GM18858 (cell line): ENCODE results near the gene PDZD2.

Source experiments
- ATAC-seq: cut with Tn5 transposase; IDR thresholded peaks from one replicate; pipeline ENCODE4 v1.9.1; 2021; ENCODE audit not compliant: unreplicated experiment

Gene PDZD2

GRCh38 chr5:32123058-32123805 is 484.3 kb downstream of the PDZD2 start:
- ATAC-seq, result no peak

DNA sequence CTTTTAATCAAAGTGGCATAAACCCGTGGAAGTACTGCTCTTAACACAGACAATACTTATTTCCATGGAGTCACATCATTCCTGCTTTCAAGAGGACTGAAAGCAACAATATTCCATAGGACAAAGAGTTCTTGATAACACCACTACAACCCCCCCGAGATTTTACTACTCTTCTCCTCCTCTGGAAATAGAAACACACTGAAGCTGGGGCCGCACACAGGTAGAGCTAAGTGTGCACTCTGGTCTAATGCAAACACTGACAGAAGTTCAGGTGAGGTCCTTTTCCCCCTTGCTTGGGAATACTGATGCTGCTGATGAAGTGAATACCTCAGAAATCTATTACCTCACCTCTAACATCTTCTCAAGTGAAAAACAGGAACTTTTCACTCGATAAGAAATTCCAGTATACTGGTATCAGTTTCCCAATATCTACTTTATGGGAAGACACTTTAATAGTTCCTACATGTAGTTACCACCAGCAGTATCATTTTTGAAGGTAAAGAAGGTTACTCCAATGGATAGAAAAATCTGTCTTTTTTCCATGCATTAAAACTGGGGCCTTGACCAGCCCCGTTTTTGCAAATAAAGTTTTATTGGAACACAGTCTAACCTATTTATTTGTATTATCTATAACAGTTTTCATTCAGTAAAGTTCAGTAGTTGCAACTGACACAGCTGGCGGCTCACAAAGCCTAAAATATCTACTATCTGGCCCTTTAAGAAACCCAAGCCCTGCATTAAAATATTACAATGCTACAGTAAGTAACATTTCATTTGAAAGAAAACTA is 485.2 kb downstream of the PDZD2 start:
- no peak for ATAC-seq

GRCh38 chr5:32126691-32127090 is 487.8 kb downstream of the PDZD2 start:
- no peak for ATAC-seq

GRCh38 chr5:32127711-32128110 is 488.8 kb downstream of the PDZD2 start:
- ATAC-seq, result no peak

- no peak for ATAC-seq
These were observed 490.2 kb downstream of the PDZD2 start for GRCh38 chr5:32129074-32129598.

- ATAC-seq, result no peak
These were observed 491.9 kb downstream of the PDZD2 start for GRCh38 chr5:32130865-32131264.

DNA sequence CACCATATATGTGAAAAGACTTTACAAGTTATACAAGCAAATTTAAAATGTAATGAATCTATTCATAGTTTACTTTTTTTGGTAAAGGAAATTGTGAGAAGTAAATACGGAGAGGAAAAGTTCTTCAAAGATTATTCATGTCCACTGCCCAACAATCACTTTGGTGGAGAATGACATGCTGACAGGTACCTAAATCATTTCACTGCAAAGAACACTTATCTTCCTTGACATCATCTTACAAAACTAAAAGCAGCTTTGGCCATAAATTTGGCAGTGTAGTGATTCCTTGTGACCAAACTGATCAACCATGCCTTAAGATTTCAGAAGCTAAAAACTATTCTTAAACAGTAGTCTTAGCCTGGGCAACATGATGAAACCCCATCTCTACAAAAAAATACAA is 492.7 kb downstream of the PDZD2 start:
- ATAC-seq, result no peak

GRCh38 chr5:32132757-32133156 is 493.8 kb downstream of the PDZD2 start:
- no peak for ATAC-seq

DNA sequence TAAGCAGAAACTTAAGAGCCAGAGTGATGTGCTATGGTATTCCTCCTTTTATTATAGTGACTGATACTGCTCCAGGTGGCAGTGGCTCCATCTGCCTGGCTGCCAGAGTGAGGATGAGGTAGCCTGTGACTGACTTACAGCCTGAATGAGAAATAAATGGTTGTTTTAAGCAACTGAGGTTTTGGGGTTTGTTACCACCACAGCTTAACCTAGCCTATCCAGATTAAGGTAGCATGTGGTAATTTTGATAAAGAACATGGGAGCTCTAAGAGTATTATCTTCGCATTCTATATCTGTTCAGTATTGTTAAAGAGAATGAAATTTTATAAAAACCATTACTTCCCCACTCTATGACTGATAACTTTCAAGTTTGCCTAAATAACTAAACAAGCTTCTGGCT is 496.2 kb downstream of the PDZD2 start:
- ATAC-seq, result no peak

- no peak for ATAC-seq
These were observed 497.4 kb downstream of the PDZD2 start for GRCh38 chr5:32136342-32136741.

GRCh38 chr5:32138839-32139493 is 500.0 kb downstream of the PDZD2 start:
- no peak for ATAC-seq

DNA sequence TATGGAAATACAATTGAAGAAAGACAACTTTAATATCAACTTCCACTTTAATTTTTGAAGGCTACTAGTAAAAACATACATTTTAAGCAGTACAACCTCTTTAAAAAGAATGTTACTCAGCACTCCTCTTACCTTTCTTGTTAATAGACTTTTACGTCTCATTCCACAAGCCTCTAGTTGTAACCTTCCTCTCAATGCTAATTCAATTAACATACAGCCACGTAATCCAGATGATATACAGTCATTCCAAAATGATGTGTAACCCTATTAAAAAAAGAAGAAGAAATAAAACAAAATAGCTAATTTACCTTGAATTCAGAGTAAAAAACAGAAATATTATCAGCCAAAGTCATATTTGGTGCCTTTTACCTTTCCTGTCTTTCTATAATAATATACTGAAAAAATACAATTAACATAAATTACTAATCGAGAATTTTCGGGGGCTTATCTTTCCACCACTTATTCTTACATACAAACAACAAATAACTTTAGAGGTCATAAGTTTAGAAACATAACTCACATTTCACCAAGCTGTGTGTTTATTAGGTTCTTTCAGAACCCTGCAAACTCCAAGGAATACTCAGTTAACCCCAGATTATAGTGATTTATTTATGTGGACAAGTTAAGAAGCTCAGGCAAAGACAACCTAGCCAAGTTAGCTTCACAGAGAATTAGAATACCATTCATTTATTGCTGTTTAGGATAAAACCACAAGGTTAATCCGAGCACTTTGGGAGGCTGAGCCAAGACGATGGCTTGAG is 504.9 kb downstream of the PDZD2 start:
- no peak for ATAC-seq

DNA sequence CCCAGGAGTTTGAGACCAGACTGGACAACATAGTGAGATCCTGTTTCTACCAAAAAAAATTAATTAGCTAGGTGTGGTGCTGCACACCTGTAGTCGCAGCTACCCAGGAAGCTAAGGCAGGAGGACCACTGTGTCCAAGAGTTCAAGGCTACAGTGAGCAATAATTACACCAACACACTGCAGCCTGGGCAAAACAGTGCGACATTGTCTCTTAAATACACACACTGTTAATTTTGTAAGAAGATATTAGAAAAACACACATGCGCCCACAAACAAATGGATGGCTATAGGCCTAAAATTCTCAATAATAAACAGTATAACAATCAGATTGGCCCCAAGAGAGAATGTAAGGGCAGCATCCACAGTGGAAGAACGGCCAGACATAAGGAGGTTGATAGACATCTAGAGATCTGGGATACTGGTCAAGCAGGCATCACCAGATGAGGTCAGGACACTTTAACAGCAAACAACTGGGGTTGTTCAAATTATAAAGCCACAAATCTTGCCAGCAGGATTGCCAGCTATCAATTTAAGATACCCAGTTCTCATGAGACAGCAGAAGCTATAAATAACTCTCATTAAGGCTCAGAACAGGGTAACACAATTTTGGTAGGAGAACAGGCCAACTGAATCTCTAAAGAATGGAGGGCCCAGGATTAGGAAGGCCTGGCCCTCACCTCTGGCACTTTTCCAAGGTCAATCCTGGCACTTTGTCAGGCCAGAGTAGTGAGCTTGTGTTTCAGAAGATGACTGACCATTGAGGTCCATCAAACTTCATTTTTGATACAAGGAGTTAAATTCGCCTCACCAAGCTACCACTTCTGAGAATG is 505.7 kb downstream of the PDZD2 start:
- no peak for ATAC-seq

GRCh38 chr5:32145378-32145777 is 506.4 kb downstream of the PDZD2 start:
- no peak for ATAC-seq

DNA sequence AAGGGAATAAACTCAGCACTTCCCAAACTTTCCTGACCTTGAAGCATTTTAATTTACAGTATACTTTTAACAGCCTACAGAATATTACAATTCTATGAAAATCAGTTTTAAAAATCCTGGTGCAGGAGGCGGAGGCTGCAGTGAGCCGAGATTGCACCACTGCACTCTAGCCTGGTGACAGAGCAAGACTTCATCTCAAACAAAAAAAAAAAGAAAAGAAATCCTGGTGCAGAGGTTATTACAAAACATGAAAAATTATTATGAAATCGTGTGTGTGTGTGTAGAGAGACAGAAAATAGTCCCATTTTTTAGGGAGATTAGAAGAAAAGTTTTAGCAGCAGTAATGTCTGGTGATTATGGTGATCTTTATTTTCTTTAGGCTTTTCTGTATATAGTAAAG is 508.3 kb downstream of the PDZD2 start:
- ATAC-seq, result no peak

GRCh38 chr5:32147959-32148358 is 509.0 kb downstream of the PDZD2 start:
- no peak for ATAC-seq

DNA sequence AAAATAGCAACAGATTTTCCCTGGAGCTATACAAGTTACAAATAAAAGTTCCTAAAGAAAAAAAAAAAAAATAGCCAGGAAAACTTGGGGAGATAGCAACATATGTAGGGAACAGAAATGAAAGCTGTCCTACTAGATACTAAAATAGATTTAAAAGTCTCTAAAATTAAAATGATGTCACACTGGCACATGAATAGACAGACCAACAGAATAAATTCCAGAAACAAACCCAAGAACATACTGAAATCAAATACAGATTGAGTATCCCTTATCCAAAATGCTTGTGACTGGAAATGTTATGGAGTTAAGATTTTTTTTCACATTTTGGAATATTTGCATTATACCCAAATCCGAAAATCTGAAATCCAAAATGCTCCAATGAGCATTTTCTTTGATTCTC is 511.4 kb downstream of the PDZD2 start:
- ATAC-seq, result no peak

GRCh38 chr5:32151198-32151597 is 512.3 kb downstream of the PDZD2 start:
- ATAC-seq, result no peak

GRCh38 chr5:32153723-32154122 is 514.8 kb downstream of the PDZD2 start:
- ATAC-seq, result no peak

- ATAC-seq, result no peak
These were observed 516.3 kb downstream of the PDZD2 start for GRCh38 chr5:32155211-32155610.
